Body of pancreas (tissue), 4 donors: Measurements from ENCODE around the gene SYNRG.

Experiments used
- CTCF ChIP-seq, 7 experiments: fragments of 450-650 bp in 4 of 7; fragments of 200-600 bp in 3 of 7; sonication (generic) in 3 of 7; IDR thresholded peaks; one replicate each; pipeline ENCODE4 v1.5.1; 2016 to 2019; ENCODE audit warnings: antibody characterized with exemption in 7 of 7
- POLR2A ChIP-seq, 3 donors: fragments of 450-650 bp; IDR thresholded peaks; one replicate each; pipeline ENCODE4 v1.6.1; 2016; ENCODE audit warnings: antibody characterized with exemption in 3 of 3, mild to moderate bottlenecking in 2 of 3

GRCh38 chr17:37564252-37564651, 45.0 kb downstream of the SYNRG start:
- TF ChIP-seq CTCF (IDR thresholded peaks at IDR 0.05) (no peak), POLR2A (IDR thresholded peaks at IDR 0.05) (no peak)
